Left kidney (tissue), 2 donors: ENCODE results near the gene SRXN1. TPM values are rescaled to one million over a fixed set of nuclear protein-coding genes. Genes with fewer than 3 reads are reported as not detected.

Source experiments
- DNase-seq: peaks from one replicate; pipeline ENCODE4 v3.0.0-alpha.2; 2013
- polyA plus RNA-seq: library from polyadenylated mRNA; unstranded; fragments of 120-200 nt; gene quantifications from one replicate; pipeline ENCODE4 v1.2.1, GENCODE V29; 2013; ENCODE audit not compliant: insufficient read length

Gene SRXN1
- polyA plus RNA-seq, 1 donor = 12.5 TPM

DNA sequence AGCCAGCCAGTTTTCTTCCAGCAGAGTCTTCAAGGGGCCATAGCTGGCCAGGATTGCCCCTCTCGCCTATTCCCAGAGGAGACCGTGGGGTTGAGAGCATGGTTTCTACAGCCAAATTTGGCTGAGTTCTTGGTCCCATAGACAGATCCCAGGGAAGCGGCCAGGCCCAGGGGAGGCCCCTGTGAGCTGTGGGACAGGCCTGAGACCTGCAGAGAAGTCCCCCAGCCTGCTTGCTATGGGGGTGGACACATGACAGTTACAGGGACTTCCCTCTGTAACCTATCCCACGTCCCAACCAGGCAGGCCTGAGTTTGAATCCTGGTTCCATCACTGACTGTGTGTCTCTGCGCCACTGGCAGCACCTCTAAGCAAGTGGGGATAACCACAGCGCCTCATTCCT is 45.5 kb downstream of the SRXN1 start:
- no peak for DNase-seq

DNA sequence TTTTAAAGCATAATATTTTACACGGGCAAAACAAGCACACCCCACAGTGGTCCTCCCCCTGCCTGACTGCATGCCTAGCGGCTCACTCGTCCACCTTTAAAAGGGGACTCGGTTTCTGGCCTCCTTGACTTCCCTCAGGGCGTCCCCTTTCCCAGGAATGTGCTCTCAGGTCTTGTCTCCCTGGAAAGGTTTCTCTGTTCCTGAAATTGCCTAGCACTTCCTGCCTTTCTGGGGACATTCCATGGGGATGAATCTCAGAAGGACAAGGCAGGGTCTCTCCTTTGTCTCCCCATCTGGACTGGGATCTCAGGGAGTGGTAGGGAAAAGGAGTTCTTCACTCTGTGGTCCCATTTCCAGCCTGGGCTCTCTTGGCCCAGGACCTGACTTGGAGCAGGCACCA is 47.8 kb downstream of the SRXN1 start:
- no peak for DNase-seq

DNA sequence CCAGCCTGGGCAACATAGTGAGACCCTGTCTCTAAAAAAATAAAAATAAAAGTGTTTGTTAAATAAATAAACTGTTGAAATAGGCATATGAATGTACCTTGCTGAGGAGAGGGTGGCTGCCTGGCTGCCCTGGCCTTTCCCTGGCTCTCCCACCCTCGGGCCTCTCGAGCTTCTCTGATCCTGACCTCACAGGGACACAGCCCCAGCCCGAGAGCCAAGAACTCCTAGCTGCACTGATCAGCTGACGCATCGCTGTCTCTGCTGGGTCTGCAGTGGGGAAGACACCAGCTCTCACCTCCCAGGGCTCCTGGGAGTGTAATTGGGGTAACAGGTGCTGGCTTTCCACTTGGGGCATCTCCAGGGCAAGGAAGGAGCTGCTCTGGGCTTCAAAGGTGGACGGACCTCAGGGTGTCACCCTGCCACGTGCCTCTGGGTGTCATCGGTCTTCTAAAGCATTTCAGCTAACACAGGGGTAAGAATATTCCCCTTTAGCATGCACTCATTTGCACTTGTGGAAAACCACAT is 49.8 kb downstream of the SRXN1 start:
- no peak for DNase-seq

DNA sequence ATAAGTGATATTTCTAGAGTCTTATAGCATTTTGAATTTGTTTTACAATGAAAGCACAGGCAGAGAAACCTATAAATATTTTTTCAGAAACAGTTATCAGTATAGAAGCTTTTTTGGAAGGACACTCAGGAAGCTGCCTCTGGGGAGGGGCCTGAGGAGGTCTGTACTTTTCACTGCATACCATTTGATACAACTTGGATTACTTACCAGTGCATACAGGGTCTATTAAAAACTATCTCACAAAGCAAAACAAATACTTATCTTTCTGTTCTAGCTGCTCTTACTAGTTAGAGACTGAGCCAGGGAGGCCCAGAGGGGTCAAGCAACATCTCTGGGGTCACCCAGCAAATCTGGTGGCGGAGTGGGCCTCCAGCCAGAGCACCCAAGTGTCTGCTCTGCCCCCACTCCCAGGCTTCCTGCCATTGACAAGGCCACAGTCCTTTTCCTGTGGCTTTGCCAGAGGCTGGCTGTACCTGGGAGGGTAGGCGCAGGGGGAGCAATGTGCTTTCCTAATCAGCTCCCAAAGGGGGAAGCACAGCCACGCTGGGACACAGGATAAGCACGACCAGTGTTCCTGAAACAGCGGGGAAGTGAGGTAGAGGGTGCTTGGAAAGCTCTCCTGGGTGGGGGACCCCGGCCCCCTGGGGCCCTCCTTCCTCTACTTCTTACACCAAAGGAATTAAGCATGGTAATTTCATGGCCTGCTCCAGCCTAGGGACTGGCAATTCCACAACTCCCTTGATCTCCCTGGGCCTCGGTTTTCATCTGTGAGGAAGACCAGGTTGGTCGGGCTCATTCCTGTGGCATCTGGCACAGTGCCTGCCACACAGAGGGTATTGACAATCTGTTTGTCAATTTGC is 50.7 kb downstream of the SRXN1 start:
- no peak for DNase-seq

DNA sequence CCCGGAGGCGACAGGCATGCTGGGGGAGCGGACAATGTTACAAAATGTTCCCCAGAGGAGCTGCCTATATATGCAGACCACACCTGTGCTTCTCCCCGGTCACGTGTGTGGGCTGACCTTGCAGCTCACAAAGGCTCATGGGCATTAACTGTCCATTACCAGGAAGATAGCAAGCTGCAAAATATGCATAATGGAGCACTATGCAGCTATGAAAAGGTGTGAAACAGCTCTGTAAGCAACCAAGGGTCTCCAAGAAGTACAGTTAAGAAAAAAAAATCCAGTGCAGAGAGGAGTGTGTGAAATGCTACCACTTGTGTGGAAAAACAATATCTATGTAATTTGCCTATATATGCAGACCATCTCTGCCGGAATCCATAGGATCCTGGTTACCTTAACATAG is 52.3 kb downstream of the SRXN1 start:
- DNase-seq = no peak

DNA sequence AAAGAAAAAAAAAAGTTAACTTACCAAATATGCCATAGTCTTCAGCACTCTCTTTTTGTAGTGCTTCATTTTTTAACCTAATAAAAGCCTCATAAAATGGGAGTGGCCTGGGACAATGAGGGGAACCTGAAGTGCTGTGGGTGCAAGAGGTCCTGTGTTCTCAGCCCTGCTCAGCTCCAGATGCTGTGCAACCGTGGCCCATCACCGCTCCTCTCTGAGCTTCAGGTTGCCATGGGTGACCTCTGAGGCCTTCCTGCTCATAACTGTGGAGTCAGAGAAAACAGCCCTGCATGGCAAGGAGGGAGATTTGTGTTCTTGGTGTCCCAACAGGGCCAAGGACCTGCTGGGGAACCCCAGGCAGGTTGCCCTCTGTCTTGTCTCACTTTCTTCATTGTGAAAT is 52.9 kb downstream of the SRXN1 start:
- DNase-seq = no peak

DNA sequence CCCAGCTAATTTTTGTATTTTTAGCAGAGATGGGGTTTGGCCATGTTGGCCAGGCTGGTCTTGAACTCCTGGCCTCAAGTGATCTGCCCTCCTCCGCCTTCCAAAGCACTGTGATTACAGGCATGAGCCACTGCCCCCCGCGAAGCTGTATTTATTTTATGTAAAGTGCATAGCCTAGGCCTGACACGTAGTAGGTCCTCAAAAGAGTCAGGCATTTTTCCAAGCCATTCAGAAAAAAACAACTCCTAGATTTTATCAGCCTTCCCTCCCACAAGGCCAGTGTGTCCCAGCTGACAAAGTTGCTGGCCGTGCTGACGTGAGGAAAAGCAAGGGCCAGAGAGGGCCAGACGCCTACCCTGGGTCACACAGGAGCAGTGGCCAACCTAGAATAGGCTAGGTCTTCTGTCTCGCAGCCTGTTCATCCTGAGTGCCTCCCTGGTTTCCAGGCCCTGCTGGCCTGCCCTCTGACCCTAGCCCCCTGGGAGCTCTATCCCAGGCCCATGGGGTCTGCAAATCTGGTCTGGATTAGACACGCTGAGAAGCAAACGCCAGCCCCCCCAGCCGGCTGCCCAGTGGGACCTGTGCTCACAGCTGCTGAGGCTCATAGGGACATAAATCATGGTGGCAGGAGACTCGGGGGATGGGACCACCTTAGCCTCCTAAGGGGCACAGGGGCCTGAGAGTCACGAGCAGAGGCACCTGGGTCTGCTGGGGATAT is 54.7 kb downstream of the SRXN1 start:
- DNase-seq = no peak

DNA sequence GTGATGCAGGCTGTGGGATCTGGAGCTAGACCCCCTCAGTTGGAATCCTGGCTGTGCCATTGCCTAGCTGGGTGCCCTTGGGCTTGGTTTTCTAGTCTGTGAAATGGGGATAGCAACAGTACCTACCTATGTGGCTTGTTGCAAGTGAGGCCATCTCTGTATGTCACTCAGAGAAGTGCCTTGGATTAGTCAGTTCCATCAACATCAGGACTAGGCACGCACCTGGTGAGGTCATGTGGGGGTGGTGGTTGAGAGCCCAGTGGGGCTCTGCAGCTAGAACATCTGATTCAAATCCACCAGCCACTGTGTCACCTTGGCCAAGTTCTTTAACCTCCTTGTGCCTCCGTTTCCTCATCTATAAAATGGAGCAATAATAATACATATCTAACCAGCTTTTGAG is 55.4 kb downstream of the SRXN1 start:
- no peak for DNase-seq

Other genes with a start within 250 kb of the SRXN1 start
- gene RBCK1, start 244.9 kb downstream of the SRXN1 start, polyA plus RNA-seq = 94.4 TPM
- 35.9 TPM for gene TBC1D20, start 190.7 kb downstream of the SRXN1 start, polyA plus RNA-seq
- 174 TPM for gene CSNK2A1, start 109.4 kb downstream of the SRXN1 start, polyA plus RNA-seq
- 0.90 TPM for gene TCF15, start 42.9 kb downstream of the SRXN1 start, polyA plus RNA-seq
- not detected for gene SCRT2, start 22.6 kb upstream of the SRXN1 start, polyA plus RNA-seq
- gene SLC52A3, start 115.3 kb upstream of the SRXN1 start, polyA plus RNA-seq = 4.0 TPM
- gene FAM110A, start 180.5 kb upstream of the SRXN1 start, polyA plus RNA-seq = 7.6 TPM